NCI-H2081 treated with DMSO at 0.1 percent for 48 hours (cell line): ENCODE measurements around the gene IL20RB.
"Not testable (repeated sequence)": the region's sequence is repeated elsewhere in the genome, so short reads cannot be mapped to it uniquely, and the experiment has no call there.

Source experiments
- DNase-seq: peaks from one replicate; lab custom pipeline; 2025; lab: John Stamatoyannopoulos, UW

The IL20RB gene

DNA sequence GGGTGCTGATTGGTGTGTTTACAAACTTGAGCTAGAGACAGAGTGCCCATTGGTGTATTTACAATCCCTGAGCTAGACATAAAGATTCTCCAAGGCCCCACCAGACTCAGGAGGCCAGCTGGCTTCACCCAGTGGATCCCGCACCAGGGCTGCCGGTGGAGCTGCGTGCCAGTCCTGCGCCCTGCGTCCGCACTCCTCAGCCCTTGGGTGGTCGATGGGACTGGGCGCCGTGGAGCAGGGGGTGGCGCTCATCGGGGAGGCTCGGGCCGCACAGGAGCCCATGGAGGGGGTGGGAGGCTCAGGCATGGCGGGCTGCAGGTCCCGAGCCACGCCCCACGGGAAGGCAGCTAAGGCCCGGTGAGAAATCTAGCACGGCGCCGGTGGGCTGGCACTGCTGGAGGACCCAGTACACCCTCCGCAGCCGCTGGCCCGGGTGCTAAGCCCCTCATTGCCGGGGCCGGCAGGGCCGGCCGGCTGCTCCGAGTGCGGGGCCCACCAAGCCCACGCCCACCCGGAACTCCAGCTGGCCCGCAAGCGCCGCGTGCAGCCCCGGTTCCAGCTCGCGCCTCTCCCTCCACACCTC, 29.7 kb downstream of the IL20RB start:
- not testable (repeated sequence) for DNase-seq

DNA sequence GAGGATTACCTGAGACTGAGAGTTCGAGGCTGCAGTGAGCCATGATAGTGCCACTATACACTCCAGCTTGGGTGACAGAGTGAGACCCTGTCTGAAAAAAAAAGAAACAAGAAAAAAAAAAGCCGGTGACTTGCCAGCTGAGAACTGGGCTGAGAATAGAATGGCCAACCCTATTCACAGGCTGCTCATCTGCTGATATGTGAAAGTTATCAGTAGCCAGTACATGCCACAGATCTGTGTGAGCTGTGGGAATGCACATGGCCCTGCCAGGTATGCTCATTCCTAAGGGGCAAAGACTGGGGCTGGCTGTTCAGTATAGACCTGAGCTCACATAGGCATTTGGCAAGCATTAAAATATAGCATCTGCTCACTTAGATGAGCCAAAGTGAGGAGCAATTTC, 30.9 kb downstream of the IL20RB start:
- DNase-seq: no peak

DNA sequence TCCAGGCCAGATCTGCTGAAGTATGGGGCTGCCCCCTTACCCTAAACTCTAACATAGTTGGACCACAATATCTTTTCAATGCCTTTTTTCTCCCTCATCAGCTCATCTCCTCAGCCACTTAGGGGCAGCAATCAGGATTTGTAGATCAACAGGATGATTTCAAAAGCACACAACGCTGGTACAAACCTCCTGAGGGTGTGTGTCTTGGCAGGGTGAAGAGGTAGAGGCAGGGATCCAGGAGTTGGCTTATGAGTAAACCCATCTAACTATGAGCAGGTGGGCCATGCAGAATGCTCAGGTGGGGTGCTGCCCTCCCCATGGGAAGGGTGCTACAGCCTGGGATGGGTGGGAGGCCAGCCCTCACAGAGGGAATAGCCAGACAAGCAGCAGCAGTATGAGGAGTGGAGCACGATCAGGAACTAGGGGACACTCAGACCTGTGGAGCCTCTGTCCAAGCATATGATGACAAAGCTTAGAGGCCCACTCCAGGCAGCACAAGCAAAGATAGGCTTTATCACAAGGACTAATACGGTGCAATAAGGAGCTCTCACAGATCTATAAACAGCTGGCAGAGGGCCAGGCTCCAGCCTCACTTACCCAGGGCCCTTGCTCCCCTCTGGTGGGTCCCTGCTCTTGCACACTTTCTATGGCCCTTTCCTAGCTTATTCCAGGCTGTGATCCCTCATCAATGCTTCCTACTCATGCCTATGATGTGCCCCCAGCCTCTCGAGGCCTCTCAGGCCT, 32.2 kb downstream of the IL20RB start:
- DNase-seq: no peak

DNA sequence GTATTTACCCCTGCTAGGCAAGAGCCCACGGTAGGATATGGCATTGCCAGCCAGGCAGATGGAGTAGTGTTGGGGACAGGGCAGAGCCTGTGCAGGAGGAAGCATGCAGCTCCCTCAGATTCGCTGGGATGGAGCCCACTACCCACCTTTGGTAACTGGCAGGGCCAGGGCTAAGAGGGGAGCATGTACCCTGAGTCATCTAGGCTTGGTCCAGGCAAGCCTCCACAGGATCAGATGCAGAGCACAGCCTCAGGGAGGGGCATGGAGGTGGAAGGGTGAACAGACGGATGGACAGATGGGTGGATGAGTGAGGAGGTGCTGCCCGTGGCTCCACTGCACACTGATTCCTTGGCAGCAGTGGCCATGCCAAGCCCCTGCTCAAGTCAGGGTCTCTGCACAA, 33.0 kb downstream of the IL20RB start:
- DNase-seq: no peak

DNA sequence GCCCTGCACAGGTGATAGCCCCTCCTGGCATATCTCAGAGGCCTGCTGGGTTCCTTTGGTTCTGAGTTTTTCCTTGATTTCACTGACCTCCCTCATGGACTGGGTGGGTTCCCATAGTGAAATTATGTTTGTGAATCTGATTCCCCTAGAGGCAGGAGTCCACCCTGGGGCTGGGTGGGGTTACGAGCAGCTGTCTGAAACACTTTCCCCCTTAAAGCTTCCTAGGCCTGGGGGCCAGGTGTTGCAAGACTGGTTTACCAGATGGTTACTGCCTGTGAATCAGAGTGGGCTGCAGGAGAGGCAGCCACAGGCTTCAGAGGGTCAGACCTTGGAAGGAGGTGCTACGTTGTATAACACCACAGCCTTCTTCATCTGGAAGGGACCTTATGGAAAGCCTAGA, 34.3 kb downstream of the IL20RB start:
- no peak for DNase-seq

DNA sequence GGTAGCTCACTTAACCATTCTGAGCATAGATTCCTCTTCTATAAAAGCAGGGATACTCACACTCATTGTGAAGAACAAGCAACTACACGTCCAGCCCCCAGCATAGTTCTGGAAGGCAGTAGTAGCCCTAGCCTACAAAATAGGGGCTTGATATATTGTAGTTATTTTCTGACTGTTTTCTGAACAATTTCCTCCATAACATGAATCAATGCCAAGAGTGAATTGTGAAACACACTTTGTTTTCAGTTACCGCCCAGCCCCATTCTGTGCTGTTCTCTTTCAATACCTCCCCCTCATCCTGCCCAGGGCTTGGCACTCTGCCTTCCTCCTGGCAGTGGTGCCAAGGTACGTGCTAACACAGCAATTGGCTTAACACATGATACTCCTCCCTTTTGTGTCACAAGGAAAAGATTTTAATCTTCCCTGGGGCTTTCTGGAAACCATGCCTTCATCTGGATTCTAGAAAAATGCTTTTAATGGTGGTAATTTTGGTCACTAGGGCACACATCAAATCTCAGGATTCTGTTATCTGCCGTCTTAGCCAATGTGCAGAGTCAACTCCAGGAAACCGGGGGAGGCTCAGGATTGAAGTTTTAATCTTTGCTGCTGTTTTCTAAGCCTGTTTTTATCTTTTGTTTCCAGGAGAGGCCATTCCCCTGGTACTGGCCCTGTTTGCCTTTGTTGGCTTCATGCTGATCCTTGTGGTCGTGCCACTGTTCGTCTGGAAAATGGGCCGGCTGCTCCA, 37.2 kb downstream of the IL20RB start:
- DNase-seq: peak; percentile 95

DNA sequence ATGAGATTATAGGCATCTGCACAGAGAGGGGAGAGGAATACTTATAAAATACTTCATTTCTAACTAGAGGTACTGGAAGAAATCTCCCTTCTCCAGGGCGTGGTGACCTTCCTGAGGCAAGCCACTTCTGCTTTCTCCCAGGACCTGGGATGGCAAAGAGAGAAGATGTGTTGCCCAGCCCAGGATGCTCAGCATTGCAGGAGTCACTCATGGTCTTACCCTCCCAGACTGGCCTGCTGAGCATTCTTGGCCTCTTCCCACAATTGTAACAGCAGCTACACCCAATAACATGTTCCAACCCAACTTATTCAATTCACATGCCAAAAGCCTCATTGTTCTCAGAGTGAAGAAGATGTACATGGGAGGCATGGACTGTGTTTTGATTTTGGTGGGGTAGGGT, 37.9 kb downstream of the IL20RB start:
- no peak for DNase-seq

DNA sequence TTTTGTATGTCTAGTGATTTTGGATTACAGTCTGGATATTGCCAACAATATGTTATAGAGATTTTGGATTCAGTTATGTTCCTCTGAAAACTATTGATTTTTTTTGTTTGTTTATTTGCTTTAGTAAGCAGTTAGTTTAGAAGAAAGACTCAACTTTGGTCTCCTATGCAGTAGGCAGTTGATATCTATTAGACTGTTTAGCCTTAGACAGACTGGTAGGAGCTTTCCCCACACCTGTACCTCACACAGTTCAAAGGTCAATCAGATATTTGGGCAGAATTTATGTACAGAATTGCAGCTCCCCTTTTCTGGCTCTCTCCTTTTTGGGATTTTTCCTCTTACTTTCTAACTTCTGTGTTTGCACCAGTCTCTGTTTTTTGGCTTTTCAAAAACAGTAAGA, 42.3 kb downstream of the IL20RB start:
- no peak for DNase-seq

DNA sequence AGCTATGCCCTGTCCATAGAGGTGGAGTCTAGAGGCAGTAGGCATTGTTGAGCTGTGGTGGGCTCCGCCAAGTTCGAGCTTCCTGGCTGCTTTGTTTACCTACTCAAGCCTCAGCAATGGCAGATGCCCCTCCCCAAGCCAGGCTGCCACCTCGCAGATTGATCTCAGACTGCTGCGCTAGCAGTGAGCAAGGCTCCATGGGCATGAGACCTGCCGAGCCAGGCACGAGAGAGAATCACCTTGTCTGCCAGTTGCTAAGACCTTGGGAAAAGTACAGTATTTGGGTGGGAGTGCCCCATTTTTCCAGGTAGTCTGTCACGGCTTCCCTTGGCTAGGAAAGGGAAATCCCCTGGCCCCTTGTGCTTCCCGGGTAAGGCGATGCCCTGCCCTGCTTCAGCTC, 49.6 kb downstream of the IL20RB start:
- DNase-seq: not testable (repeated sequence)

DNA sequence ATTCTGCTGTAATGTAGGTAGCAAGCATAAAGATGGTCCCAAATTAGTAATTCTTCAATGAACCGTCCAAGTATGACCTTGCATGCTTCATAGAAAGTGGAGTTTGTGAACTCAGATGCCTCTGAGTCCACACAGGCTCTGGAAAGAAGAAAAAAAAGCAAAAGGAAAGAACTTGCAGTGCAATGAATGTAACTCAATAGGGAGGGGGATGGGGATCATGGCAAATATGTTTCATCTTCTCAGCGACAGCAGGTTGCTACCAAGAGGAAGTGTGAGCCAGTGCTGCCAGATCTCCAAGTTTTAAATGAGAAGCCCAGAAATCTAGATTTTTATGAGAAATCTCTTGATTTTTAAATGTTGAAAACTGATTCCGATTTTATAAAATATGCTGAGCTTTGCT, 50.3 kb downstream of the IL20RB start:
- no peak for DNase-seq

DNA sequence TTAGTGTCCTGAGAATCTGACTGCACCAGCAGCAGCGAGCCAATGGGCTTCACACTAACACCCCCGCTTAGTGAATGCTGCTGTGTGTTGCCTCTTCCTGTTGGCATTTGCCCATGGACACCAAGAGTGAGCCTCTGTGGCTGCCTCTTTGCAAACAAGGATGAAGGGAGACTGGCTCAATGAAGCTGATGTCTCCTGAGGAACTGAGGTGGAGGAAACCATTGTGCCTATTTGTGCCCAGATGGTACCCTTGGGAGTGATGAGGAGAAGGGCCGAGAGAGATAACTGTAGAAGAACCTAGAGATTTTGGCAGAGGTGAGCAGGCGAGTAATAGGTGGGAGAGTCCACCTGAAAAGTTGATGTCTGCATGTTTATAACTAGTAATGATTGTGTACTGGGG, 51.2 kb downstream of the IL20RB start:
- DNase-seq: no peak

DNA sequence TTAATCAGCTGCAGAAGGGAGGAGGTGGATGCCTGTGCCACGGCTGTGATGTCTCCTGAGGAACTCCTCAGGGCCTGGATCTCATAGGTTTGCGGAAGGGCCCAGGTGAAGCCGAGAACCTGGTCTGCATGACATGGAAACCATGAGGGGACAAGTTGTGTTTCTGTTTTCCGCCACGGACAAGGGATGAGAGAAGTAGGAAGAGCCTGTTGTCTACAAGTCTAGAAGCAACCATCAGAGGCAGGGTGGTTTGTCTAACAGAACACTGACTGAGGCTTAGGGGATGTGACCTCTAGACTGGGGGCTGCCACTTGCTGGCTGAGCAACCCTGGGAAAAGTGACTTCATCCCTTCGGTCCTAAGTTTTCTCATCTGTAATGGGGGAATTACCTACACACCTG, 52.4 kb downstream of the IL20RB start:
- no peak for DNase-seq

DNA sequence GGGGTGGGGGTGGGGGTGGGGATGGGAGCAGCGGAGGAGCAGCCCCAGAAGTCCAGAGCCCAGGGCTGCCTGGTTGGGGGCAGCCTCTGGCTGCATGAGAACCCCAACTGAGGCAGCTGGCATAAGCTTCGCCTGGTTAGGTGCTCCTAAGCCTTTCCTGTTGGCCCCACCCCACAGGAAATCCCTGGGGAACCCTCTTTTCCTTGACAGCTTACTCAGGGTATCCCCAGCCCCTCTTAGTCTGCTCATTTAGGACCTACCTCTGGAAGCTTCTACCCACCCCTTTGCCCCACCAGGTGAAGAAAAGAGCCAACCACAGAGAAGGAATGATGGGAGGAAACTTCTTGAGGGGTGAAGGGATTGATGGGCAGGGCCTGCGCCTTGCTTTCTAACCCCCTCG, 53.4 kb downstream of the IL20RB start:
- no peak for DNase-seq

DNA sequence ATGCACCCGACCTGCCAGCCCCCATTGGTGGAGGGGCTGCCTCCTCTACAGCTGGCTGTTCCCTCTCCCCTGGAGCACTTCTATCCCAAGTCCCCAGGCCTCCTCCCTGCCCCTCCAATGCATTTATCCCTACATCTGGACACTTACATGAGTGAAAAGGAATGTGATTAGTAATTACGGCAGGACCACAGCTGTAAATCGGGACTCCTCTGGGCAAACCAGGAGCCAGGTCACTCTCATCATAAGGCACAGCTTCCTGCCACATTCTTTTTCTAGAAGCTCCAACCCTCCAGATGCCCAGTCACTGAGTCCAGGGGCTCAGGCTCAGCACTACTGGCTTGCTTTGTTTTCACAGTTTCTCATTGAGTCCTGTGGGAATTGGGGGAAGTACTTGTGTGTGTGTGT, 54.3 kb downstream of the IL20RB start:
- no peak for DNase-seq

DNA sequence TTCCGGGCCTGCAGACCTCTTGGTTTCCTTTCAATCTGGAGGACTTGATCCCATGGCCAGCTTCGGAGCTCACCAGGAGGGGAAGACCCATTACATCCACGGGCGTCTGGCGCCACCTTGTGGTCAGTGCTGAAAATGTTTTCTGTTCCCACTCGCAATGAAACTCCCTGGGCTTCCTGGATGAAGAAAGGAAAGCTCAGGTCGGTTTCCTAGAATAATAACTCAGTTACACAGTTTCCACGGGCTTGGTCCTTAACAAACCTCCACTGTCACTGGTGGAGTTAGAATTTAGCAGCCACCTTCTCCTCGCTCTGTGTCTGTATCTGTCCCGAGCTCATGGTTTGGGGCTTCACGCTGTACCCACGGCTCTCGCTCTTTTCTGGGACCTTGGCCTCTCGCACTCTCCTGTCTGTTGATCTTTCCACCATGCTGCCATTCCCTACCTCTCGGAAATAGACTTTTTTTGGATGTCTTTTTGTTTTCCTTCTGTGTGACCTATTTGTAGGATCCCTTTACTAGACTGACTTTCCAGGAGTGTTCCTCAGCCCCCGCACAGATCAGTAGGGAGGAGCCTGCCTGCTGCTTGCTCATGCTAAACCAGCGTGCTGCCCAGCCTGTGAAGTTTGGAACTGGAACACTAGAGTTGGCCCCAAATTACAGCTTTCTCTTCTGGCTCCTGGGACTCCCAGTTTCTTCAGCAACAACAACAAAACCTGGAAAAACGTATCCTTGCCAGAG, 56.3 kb downstream of the IL20RB start:
- DNase-seq: peak; percentile 72

DNA sequence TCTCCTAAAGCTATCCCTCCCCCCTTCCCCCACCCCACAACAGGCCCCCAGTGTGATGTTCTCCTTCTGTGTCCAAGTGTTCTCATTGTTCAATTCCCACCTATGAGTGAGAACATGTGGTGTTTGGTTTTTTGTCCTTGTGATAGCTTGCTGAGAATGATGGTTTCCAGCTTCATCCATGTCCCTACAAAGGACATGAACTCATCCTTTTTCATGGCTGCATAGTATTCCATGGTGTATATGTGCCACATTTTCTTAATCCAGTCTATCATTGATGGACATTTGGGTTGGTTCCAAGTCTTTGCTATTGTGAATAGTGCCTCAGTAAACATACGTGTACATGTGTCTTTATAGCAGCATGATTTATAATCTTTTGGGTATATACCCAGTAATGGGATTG, 59.5 kb downstream of the IL20RB start:
- DNase-seq: not testable (repeated sequence)

DNA sequence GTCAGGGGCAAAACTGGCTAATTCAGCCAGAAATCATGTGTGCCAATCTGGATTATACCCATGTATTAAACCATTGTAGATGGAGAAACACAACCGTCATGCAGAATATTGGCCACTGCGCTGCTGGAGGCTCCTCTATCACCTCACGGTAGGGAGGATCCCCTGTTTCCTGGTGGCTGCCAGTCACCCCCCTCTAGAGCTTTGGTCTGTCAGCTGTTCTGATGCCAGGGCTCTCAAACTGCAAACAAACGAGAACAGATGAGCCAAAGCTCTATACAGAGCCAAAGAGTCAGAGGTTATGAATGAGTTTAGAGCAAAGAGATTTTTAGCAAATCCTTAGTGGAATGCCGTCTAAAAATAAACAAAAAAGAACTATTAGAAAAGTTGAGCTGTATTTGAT, 62.5 kb downstream of the IL20RB start:
- no peak for DNase-seq

DNA sequence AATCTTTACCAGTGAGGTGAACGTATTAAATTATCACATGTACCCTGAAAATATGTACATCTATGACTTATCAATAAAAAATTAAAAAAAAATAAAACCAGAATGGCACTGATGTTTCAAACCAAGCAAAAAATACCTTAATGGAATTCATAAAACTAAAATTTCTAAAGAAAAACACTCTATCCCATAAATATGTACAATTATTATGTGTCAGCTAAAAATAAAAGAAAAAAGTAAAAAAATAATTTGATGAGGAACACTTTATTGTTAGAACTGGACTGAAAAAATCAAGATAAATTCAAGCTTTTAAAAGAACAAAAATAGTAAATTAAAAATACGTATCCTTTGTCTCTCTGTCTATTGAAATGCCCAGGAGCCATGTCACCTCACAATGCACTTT, 63.1 kb downstream of the IL20RB start:
- DNase-seq: no peak

DNA sequence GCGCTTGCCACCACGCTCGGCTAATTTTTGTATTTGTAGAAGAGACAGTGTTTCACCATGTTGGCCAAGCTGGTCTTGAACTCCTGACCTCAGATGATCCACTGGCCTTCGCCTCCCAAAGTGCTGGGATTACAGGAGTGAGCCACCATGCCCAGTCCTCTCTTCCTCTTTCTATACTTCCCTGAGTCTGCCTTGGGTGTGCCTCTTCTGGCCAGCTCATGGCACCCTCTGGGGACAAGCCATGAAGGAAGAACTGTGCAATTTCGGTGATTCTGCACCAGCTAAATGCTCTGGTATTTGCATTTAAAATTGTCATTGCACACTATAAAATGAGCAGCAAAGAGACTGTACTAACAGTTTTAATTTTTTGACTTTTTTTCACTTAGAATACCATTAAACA, 66.6 kb downstream of the IL20RB start:
- DNase-seq: no peak

DNA sequence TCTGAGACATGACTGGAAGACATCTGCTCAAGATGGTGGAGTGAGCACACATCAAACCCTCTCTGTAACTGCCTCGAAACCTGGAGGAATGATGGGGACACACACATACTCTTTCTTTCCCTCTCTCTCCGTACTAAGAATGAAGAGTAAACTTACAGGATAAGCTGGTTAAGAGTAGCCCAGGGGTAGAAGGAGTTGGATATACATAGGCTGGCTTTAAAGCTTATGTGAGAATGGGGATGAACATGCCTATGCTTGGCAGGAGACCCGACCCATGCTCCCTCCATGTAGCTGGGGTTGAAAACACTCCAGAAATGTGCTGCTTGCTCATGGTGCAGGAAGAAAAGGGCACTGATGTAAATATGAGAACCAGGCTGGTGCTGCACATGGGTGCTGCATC, 68.9 kb downstream of the IL20RB start:
- no peak for DNase-seq

DNA sequence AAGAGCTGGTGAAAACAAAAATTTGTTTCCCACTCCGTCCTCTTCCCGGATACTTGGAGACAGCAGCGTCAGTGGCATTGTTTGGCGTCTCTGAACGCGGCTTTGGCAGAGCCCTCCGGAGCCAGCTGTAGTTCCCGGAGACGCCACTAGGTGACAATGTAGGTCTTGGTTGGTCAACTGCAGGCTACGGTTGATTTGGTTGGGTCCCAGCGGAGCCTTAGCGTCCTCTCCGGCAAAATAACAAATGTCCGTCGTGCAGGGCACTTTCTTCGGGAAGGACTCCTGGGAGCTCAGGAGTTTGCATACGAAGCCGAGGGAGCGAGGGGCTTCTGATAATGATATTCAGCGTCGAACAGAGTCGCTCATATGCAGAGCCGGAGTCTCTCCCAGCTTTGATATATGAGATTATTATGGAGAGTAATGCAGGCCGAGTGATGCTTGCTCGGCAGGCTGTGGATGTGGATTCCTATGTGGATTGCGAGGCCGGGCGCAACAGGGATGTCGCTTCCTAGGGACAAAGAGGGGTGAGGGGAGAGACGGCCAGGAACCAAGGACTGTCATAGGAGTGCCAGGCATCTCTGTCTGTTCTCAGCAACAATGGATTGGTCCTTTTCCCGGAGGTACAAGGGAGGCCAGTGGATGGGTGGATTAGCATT, 74.8 kb downstream of the IL20RB start:
- DNase-seq: peak; percentile 73

DNA sequence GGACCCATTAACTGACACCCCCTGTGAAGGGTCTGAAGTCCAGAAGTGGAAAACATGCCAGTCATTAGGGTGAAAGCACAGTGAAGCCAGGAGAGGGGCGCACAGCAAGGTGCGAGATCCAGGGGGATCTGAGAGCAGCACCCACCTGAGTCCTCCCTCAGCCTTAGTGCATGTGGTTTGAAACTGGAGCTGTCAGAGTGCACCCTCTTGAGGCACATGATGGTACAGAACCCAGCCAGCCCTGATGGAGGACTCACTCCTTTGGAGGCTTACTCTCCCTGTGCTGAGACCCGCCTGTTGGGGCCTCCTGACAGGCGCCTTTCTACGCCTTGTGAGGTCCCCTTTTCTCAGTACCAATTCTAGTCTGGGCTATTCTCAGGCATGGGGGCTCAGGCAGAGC, 77.8 kb downstream of the IL20RB start:
- DNase-seq: no peak
